GM13976 (cell line): ENCODE measurements around the gene OR1J4.
"Not testable (repeated sequence)": the region's sequence is repeated elsewhere in the genome, so short reads cannot be mapped to it uniquely, and the experiment has no call there.

ENCODE experiments used
- DNase-seq: peaks from one replicate; pipeline ENCODE4 v3.0.0; 2012; ENCODE audit warnings: low spot score
- CTCF ChIP-seq: IDR thresholded peaks from 2 replicates; pipeline ENCODE4 v1.5.1; 2012; ENCODE audit warnings: borderline replicate concordance, mild to moderate bottlenecking; ENCODE audit not compliant: insufficient read depth; ENCODE audit errors: extremely low read depth, missing control alignments, control extremely low read depth
- in situ Hi-C: fragments of 300-500 bp; cut with MboI; formaldehyde crosslinking; loops from one replicate; pipeline ENCODE4 v1.12.0; 2022; ENCODE audit warnings: low sequenced_read_pairs, mixed read lengths, inconsistent platforms; ENCODE audit not compliant: unreplicated experiment

Gene OR1J4

GRCh38 chr9:122506964-122507363, 12.0 kb upstream of the OR1J4 start:
- TF ChIP-seq CTCF: no peak
- in situ Hi-C loops: no loop called here
- DNase-seq: no peak

- no peak for TF ChIP-seq CTCF
- no peak for DNase-seq
- in situ Hi-C loops: no loop called here
Observed at GRCh38 chr9:122510502-122510901, 8.4 kb upstream of the OR1J4 start, which contains the start of gene OR1J2. Gene OR1J2, plus strand, starts transcription at chr9:122510802. Its CDS starts 0 bp downstream, at chr9:122510802.

- no peak for DNase-seq
- in situ Hi-C loops: no loop called here
- no peak for TF ChIP-seq CTCF
Observed at GRCh38 chr9:122518226-122518625, 715 bp upstream of the OR1J4 start.

- no peak for TF ChIP-seq CTCF
- DNase-seq: no peak
- in situ Hi-C loops: no loop called here
Observed at GRCh38 chr9:122519376-122519775, 435 bp downstream of the OR1J4 start.

GRCh38 chr9:122526602-122527001, 7.7 kb downstream of the OR1J4 start:
- in situ Hi-C loops: no loop called here
- no peak for DNase-seq
- no peak for TF ChIP-seq CTCF

GRCh38 chr9:122527193-122527592, 8.3 kb downstream of the OR1J4 start, which contains the start of gene OR1N1:
Gene OR1N1, minus strand, starts transcription at chr9:122527293. Its CDS starts 0 bp downstream, at chr9:122527293.
- no peak for TF ChIP-seq CTCF
- no peak for DNase-seq
- in situ Hi-C loops: no loop called here

- DNase-seq, in situ Hi-C loops: not testable (repeated sequence)
Observed at GRCh38 chr9:122531157-122531556, 12.2 kb downstream of the OR1J4 start.

- TF ChIP-seq CTCF: no peak
- in situ Hi-C loops: no loop called here
- no peak for DNase-seq
Observed at GRCh38 chr9:122536134-122536533, 17.2 kb downstream of the OR1J4 start.

GRCh38 chr9:122537066-122537465, 18.1 kb downstream of the OR1J4 start:
- in situ Hi-C loops, DNase-seq: not testable (repeated sequence)
